Renal pelvis (tissue), 4 donors: ENCODE results near the gene PTOV1. TPM values are rescaled to one million over a fixed set of nuclear protein-coding genes. Genes with fewer than 3 reads are reported as not detected.
"Not testable (repeated sequence)": the region's sequence is repeated elsewhere in the genome, so short reads cannot be mapped to it uniquely, and the experiment has no call there.

Experiments used
- DNase-seq: peaks from one replicate; pipeline ENCODE4 v3.0.0-alpha.2; 2013
- polyA plus RNA-seq, 3 donors: library from polyadenylated mRNA; unstranded; fragments of 120-200 nt; gene quantifications; one replicate each; pipeline ENCODE4 v1.2.1, GENCODE V29; 2013; ENCODE audit not compliant: insufficient read length in 3 of 3

The PTOV1 gene
- polyA plus RNA-seq, 3 donors: 351 to 386 (median 360) TPM

DNA sequence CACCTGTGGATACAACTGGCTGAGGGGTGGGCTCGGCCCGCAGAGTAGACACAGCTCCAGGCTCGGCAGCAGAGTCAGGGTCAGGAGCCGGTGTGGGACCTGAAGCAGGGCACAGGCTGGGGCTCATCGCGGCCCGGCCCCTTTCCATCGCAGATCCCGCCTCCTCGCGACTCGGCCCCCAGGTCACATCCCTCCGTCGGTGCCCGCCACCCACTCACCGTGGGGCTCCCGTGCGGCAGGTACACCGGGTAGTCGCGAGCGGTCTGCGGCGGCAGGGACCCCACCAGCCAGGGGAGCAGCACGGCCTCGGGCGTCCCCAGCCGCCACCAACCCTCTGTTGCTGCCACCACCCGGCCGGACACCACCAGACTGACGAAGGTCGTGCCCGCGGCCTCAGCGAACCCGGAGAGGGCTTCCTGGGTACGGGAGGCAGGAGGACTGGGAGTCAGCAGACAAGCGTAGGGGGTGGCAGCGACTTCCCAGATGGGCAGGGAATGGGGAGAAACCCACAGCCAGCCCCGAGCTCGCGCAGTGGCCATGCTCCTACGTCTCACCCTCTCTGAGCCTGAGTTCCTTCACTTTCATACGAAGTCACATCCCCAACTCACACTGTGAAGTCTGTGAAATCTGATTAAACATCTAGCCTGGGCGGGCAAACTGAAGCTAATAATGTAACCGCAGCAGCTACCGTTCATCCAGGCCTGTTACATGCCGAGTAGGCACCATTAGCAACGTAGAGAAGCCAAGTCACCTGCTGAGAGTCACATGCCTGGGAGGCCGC is 41.6 kb upstream of the PTOV1 start:
- no peak for DNase-seq

- DNase-seq: no peak
Measured at GRCh38 chr19:49809941-49810389, 41.0 kb upstream of the PTOV1 start.

GRCh38 chr19:49811328-49811727 is 39.6 kb upstream of the PTOV1 start:
- DNase-seq: no peak

DNA sequence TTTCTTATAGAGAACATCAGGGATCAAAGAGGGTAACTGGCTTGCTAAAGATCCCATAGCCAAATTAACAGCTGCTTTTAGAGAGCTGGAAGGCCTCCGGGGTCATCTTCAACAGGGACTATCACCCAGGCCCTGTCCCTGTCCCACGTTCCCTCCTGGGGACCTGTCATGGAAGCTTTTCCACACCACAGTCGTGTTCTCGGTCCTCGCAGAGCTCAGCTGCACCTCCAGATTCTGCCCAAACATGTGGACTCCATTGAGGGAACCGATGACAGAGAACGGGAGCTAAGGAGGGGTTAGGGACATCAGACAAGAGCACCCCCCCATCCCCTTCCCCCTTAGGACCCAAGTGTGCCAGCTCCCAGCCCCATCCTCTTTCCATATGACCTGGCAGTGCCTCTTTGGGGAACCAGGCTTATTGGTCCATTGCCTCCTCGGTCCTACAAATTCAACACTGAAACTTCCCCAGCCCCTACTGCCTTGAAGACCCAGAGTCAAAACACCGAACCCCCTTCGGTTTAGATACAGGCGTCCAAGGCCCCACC is 38.4 kb upstream of the PTOV1 start:
- DNase-seq: no peak

DNA sequence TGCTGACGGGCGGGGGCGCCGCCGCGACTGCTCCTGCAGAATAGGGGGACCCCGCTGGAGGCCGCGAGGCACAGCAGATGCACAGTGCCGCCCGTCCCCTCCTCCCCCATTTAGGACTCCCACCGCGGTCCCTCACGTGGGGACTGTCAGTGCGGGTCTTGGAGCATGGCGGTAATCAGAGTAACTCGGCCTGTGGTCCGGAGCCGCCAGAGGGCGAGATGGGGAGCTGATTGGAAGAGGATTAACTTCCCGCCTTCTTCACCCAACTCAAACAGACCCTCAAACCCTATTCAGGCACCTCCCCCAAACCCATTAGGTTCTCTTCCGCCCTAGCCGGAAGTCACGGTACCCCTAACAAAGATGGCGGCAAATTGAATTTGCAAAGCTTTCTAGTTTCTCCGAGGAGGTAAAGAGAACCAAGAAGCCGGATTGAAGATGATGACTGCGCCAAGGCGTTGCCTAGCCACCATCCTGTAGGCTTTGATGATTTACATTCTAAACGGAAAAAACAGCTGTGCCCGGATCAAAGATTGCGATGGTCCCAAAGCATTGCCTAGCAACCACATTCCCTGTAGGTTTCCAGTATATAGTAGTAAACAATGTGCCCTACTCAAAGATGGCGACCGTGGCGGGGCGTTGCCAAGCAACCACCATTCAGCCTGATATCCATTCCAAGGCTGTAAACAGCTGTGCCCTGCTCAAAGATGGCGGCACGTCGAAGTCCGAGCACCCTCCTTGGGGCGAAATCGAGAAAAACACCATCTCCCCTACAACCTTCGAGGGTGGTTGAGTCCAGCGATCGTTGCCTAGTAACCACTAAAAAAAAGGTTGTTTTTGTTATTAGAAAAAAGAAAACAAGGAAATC is 37.7 kb upstream of the PTOV1 start, which contains the start of gene FUZ:
TSS of gene FUZ (minus strand) at position 296 of the 865 bp plus-strand sequence. CDS start at position 110, 186 bp downstream.
- peak; percentile 99 for DNase-seq

DNA sequence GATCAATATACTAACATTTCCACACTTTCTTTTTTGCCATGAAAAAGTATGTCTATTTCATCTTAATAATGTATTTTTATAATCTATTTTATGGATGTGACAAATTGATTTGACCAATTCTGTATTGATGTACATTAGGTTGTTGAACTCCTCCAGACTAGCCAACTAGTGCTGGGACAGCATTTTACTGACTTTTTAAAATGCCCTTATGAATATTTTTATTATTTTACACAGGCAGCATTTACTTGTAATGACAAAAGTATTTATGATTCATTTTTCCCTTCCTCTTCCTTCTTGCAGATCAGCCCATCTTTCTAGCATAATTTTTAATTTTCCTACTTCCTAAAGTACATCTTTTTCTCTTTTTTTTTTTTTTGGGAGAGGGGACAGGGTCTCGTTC is 36.9 kb upstream of the PTOV1 start:
- no peak for DNase-seq

- DNase-seq: no peak
Measured at GRCh38 chr19:49816590-49816989, 34.4 kb upstream of the PTOV1 start.

GRCh38 chr19:49817964-49818648 is 32.9 kb upstream of the PTOV1 start, which contains the start of gene MED25:
MED25 (plus strand) TSS chr19:49818289; CDS start chr19:49818342, 53 bp downstream.
- peak; percentile 91 for DNase-seq

- peak; percentile 16 for DNase-seq
Measured at GRCh38 chr19:49818649-49819370, 32.1 kb upstream of the PTOV1 start.

- DNase-seq: not testable (repeated sequence)
Measured at GRCh38 chr19:49819452-49820115, 31.4 kb upstream of the PTOV1 start.

GRCh38 chr19:49820125-49820524 is 30.8 kb upstream of the PTOV1 start:
- peak; percentile 19 for DNase-seq

DNA sequence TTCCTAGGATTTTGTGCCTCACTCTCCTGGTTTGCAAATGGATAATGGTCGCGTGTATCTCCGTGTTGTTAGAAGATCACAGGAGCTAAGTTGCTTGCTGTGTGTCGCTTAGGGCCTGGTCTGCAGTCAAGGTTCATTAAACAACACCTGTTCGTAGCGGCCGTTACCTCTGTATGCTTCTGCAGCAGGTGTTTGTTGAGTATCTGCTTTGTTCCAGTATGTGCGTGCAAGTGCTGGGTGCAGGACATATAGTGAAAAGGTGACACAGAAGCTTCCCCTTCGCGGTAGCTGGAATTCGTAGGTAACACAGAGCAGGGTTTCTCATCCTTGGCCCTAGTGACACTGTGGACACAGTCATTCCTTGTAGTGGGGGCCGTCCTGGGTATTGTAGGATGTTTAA is 27.5 kb upstream of the PTOV1 start:
- DNase-seq: no peak

DNA sequence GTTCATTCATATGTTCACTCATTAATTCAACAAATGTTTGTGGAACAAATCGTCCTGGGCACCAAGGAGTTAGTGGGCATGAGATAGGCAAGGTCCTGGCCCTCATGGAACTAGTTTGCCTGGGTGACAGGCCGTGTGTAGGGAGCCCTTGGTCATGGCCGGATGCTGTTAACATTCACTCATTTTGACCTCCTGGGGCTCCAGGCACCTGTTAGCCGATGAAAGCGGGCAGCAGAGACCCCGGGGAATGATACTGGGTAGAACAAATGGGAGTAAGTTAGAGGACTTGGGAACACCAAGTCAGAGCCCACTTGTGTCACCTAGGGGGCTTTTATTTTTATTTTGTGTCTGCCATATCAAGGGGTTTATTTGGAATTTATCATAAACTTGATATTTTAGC is 26.3 kb upstream of the PTOV1 start:
- DNase-seq: no peak

GRCh38 chr19:49827034-49827433 is 23.9 kb upstream of the PTOV1 start:
- DNase-seq: no peak

DNA sequence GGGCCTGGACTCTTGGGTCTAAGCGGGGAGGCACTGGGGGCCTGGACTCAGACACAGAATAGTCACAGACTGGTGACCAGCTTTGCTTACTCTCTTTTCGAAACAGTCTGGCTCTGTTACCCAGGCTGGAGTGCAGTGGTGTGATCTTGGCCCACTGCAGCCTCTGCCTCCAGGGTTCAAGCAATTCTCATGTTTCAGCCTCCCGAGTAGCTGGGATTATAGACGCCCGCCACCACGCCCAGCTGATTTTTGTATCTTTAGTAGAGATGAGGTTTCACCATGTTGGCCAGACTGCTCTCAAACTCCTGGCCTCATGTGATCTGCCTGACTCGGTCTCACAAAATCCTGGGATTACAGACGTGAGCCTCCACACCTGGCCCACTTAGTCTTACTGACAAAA is 21.8 kb upstream of the PTOV1 start:
- no peak for DNase-seq

GRCh38 chr19:49829721-49830120 is 21.2 kb upstream of the PTOV1 start:
- no peak for DNase-seq

- DNase-seq: no peak
Measured at GRCh38 chr19:49830766-49831165, 20.2 kb upstream of the PTOV1 start.

- no peak for DNase-seq
Measured at GRCh38 chr19:49831592-49831991, 19.4 kb upstream of the PTOV1 start.

GRCh38 chr19:49832556-49832955 is 18.4 kb upstream of the PTOV1 start:
- no peak for DNase-seq

DNA sequence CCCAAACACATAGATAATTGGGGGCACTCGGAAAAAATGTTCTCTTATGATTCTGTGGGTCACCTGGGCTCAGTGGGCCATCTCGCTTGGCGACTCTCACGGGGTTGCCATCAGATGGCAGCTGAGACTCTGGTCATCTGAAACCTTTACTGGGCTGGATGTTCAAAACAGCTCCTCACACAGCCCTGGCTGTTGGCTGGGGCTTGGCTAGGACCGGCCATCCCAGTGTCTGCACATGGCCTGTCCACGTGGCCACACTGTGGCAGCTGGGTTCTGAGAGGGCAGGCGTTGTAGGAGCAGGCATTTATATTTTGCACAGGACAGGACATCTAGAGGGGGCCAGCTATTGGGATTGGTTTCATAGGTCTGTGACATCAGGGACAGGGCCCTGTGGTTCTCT is 17.4 kb upstream of the PTOV1 start:
- no peak for DNase-seq

GRCh38 chr19:49835562-49835961 is 15.4 kb upstream of the PTOV1 start:
- DNase-seq: no peak
